CD4-positive, alpha-beta T cell treated with Interleukin-15 for 1 hour (primary cell): Measurements from ENCODE around the gene MAP4K1.
"Not testable (repeated sequence)": the region's sequence is repeated elsewhere in the genome, so short reads cannot be mapped to it uniquely, and the experiment has no call there.

Experiments
- DNase-seq: peaks from one replicate; pipeline ENCODE4 v3.0.0-alpha.2; 2020

Gene MAP4K1

DNA sequence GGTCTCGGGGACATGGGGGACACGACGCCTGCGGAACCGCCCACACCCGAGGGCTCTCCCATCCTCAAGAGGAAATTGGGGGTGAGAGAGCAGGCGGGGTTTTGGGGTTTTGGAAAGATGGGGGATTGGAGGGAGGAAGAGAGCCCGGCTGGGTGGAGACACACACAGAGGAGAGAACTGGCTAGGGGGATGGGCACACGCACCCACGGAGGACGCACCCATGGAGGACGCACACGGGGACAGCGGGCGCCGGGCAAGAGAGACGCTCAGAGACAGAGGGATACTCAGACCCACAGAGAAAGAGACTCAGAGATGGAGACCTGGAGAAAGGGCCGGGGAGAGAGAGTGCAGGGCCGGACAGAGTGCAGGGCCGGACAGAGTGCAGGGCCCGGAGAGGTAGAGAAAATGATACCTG, 52.1 kb downstream of the MAP4K1 start:
- no peak for DNase-seq

DNA sequence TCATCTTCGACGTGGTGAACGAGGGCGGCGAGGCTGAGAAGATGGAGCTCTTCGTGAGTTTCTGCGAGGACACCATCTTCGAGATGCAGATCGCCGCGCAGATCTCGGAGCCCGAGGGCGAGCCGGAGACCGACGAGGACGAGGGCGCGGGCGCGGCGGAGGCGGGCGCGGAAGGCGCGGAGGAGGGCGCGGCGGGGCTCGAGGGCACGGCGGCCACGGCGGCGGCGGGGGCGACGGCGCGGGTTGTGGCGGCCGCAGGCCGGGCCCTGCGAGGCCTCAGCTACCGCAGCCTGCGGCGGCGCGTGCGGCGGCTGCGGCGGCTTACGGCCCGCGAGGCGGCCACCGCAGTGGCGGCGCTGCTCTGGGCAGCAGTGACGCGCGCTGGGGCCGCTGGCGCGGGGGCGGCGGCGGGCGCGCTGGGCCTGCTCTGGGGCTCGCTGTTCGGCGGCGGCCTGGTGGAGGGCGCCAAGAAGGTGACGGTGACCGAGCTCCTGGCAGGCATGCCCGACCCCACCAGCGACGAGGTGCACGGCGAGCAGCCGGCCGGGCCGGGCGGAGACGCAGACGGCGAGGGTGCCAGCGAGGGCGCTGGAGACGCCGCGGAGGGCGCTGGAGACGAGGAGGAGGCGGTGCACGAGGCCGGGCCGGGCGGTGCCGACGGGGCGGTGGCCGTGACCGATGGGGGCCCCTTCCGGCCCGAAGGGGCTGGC, 52.6 kb downstream of the MAP4K1 start:
- DNase-seq: no peak

DNA sequence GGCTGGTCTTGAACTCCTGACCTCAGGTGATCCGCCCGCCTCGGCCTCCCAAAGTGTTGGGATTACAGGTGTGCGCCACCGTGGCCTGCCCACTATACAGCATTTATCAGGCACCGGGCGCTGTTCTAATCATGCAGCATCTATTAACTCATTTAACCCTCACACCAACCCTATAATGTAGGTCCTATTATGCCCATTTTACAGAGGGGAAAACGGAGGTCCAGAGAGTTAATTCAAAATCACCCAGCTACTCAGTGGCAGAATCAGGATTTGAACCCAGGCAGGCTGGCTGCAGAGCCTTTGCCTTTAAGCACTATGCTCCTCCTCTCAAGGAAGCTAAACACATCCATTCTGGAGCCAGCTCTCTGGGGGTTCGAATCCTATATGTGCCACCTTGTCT, 54.3 kb downstream of the MAP4K1 start:
- no peak for DNase-seq

DNA sequence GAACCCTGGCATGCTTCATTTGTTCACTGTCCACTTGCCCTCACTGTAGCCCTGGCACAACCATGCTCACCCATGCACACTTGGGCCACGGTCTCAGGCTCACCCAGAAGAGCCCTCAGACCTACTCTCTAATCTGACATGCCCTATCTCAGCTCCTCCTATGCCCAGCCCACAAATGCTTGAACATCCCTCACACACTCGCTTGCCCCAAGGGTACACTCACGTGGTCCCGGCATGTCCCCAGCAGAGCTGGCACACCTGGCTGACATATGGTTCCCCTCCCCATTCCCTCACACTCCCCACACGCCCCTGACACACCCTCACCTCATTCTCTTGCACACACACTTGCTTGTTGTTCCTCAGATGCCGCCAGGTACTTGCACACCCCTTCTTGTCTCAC, 55.7 kb downstream of the MAP4K1 start:
- no peak for DNase-seq

DNA sequence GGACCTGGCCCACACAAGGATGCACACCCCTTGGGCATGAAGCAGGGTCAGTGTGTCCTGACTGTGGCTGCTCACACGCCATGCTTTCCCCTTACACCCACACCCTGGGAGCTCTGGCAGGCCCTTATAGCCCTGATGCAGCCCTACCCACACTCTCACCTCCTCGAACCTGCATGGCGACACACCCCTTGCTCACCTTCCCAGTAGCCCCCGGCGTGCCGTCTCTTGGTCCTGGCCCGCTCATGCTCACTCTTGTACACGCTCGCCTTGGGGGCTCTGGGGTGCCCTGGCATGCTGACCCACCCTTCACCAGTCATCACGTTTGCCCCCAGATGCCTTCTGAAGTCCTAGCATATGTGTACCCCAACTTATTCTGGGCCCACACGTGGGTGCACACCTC, 56.1 kb downstream of the MAP4K1 start:
- DNase-seq: no peak

DNA sequence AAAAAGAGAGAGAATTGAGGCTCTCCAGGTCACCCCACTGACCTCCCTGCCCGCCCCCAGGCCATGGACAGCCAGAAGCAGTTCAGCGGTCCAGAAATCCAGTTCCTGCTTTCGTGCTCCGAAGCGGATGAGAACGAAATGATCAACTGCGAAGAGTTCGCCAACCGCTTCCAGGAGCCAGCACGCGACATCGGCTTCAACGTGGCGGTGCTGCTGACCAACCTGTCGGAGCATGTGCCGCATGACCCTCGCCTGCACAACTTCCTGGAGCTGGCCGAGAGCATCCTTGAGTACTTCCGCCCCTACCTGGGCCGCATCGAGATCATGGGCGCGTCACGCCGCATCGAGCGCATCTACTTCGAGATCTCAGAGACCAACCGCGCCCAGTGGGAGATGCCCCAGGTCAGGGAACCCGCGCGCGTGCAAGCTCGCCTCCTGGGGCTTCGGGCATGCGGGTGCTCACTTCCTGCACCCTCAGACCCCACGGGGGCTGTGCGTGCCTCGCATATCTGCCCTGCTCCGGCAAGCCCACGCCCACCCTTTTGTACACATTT, 56.6 kb downstream of the MAP4K1 start:
- no peak for DNase-seq

DNA sequence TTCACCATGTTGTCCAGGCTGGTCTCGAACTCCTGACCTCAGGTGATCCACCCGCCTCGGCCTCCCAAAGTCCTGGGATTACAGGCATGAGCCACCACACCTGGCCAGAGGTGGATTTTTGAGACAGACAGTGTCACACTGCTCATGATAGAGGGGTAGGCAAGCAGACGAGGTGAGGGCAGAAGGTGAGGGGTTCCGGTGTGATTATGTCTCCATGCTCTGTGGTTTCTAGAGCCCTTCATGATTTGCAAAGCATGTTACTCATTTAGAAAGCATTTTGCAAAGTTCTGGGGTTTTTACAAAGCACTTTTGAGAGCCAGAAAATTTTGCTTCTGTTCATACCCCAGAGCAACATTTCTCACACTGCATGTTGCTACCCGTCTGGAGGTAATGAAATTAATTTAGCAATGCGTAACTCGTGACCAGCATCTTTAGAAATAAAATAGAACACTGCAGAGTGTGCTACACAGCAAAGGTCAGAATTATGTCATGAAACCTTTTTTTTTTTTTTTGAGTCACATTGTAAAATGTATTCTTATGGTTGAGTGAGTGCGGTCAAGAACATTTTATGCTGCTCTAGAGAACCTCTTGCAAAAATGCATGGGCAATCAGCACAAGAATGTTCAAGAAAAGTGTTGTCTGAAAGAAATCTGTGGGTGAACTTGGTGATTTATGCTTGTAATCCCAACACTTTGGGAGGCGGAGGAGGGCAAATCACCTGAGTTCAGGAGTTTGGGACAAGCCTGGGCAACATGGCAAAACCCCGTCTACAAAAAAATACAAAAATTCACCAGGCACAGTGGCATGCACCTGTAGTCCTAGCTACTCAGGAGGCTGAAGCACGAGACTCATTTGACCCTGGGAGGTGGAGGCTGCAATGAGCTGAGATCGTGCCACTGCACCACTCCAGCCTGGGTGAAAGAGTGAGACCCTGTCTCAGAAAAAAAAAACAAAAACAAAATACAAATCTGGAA, 58.0 kb downstream of the MAP4K1 start:
- DNase-seq: no peak

DNA sequence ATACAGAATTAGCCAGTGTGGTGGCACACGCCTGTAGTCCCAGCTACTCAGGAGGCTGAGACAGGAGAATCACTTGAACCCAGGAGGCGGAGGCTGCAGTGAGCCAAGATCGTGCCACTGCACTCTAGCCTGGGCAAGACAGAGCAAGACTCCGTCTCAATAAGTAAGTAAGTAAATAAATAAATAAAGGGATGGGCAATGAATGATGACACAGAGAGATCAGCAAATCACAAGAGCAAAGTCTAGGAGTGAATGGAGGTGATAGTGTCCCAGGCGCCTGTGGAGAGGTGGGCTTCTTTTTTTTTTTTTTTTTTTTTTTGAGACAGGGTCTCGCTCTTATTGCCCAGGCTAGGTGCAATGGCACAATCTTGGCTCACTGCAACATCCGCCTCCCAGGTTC, 58.8 kb downstream of the MAP4K1 start:
- not testable (repeated sequence) for DNase-seq

DNA sequence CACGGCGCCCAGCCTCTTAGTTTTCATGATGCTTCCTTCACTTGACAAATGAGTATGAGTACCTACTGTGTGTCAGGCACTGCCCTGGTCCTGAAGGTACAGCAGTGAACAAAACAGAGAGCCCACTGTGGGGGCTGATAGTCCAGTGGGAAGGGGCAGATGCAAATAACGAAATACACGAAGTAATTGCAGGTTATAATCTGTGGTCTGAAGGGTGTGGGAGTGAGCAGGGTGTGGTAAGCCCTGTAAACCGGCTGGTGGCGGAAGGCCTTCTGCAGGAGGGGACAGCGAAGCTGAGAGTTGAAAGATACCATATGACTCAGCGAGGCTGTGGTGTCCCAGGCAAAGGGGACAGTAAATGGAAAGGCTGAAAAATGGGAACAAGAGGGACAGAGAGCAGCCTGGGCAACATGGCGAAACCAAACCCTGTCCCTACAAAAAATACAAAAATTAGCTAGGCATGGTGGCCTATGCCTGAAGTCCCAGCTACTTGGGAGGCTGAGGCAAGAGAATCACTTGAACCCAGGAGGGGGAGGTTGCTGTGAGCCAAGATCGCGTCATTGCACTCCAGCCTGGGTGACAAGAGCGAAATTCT, 60.5 kb downstream of the MAP4K1 start:
- peak; percentile 48 for DNase-seq

DNA sequence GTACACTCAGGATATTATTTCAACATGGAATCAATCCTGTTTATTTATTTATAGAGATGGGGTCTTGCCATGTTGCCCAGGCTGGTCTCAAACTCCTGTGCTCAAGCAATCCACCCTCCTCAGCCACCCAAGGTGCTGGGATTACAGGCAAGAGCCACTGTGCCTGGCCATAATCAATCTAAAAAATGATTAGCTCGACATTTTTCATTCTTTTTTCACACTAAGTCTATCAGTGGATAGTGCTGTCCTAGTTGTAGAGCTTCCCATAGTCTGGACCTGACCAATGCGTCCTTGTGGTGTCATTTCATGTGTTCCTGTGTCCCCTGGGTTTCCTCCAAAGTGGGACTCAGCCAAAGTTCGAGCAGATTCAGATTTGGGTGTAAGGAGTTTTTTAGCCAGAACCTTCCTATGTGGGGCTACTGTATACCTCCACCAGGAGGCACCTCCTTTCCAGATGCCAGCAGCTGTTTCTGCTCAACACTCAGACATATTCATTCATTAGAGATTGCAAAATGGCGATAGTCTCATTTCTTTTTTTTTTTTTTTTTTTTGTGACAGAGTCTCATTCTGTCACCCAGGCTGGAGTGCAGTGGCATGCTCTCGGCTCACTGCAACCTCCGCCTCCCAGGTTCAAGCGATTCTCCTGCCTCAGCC, 61.1 kb downstream of the MAP4K1 start:
- no peak for DNase-seq

DNA sequence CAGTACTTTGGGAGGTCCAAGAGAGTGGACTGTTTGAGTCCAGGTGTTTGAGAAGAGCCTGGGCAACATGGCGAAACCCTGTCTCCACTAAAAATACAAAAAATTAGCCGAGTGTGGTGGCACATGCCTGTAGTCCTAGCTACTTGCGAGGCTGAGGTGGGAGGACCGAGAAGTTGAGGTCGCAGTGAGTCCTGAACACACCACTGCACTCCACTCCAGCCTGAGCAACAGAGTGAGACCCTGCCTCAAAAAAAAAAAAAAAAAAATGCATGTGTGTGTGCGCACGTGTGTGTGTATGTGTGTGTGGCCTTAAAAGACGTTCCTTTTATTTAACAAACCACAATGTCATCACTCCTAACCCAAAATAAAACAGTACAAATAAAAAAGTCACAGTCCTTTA, 62.6 kb downstream of the MAP4K1 start:
- no peak for DNase-seq

DNA sequence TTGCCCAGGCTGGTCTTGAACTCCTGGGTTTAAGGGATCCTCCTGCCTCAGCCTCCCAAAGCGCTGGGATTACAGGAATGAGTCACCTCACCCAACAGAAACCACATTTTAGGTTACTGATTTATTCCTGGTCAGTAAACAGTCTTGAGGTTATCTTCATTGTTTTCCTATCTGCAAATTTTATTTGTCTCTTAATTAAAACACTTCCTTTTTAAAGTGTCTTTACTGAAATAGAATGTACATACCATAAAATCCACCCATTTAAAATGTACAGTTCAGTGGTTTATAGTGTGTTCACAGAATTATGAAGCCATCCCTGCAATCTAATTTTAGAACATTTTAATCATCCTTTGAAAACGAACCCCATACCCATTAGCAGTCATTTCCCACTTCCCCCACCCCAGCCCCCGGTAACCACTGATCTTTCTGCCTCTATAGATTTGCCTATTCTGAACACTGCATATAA, 63.0 kb downstream of the MAP4K1 start:
- no peak for DNase-seq

DNA sequence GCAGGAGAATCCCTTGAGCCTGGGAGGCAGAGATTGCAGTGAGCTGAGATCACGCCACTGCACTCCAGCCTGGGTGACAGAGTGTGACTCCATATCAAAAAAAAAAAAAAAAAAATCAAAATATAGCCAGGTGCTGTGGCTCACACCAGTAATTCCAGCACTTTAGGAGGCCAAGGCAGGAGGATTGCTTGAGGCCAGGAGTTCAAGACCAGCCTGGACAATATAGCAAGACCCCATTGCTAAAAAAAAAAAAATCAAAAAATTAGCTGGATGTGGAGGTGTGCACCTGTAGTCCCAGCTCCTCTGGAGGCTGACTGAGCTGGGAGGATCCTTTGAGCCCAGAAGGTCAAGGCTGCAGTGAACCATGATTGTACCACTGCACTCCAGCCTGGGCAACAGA, 64.5 kb downstream of the MAP4K1 start:
- not testable (repeated sequence) for DNase-seq

DNA sequence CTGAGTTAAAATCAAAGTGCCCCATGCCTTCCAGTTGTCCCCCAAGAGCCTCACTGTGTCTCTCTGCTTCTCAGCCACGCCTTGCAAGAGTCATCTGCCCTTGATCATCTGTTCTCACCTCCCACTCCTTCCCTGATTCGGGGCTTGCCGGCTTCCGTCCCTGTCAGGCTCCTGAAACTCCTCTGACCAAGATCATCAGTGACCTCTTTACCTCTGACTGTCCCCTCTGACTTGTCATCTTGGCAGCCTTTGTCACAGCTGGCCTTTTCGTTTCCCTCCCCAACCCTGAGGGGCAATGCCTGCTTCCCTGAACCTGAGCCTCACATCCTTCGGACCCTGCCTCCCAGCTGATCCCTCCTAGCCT, 66.3 kb downstream of the MAP4K1 start:
- no peak for DNase-seq

DNA sequence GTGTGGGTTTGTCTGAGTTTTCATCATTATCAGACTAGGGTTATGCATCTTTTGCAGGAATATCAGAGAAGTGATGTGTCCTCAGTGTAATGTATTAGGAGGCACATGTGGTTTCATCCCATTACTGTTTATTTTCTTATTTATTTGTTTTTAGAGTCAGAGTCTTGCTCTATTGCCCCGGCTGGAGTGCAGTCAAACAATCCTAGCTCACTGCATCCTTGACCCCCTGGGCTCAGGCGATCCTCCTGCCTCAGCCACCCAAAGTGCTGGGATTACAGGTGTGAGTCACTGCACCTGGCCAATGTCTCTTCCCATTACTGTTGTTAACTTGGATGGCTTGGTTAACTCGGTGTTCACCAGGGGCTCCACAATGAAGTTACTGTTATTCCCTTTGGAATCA, 67.4 kb downstream of the MAP4K1 start:
- no peak for DNase-seq

DNA sequence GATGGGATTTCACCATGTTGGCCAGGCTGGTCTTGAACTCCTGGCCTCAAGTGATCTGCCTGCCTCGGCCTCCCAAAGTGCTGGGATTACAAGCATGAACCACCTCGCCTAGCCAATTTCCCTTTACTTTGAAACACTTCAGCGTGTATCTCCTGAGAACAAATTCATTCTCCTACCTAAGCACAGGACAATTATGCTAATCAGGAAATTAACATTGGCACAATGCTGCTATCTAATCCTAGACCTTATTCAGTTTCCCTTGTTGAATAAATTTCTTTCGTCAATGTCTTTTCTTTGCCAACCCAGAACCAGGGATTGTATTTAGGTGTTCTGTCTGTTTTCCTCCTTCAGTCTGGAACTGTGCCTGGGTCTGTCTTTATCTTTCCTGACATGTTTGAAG, 67.8 kb downstream of the MAP4K1 start:
- DNase-seq: no peak

DNA sequence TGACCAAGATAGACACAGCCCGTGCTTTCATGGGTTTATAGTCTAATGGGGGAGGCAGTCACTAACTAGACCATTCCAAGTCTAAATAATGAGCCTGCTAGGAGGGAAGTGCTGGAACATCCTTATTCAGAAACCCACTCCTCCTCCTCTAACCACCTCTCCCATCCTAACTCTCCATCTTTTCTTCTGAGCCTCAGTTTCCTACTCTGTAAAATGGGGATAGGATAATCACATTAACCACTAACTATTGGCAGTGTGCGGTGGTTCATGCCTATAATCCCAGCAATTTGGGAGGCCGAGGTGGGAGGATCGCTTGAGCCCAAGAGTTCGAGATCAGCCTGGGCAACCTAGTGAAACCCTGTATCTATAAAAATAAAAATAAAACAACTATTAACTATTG, 68.7 kb downstream of the MAP4K1 start:
- DNase-seq: no peak

DNA sequence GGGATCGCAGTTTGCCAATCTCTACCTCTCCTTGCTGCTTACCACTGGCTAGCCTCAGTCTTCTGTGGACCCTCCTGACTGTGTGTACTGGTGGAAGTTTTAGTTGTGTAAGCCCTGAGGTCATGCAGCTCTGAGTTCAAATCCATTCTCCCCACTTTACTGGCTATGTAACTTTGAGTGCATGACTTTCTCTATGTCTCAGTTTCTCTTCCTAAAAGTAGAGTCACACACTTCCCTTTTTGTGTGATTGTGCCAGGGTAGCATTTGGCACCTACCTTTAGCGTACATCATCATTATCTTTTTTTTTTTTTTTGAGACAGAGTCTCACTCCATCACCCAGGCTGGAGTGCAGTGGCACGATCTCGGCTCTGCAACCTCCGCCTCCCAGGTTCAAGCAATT, 70.3 kb downstream of the MAP4K1 start:
- no peak for DNase-seq

DNA sequence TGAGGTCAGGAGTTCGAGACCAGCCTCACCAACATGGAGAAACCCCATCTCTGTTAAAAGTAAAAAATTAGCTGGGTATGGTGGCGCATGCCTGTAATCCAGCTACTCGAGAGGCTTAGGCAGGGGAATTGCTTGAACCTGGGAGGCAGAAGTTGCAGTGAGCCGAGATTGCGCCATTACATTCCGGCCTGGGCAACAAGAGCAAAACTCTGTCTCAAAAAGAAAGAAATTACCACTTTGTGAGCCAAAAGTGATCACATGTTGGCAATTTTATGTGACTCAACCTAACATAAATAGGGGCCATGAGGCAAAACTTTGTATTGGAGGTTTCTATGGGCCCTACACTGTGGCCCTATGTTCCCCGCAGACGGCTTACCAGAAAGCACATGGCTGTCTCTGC, 72.2 kb downstream of the MAP4K1 start:
- no peak for DNase-seq

DNA sequence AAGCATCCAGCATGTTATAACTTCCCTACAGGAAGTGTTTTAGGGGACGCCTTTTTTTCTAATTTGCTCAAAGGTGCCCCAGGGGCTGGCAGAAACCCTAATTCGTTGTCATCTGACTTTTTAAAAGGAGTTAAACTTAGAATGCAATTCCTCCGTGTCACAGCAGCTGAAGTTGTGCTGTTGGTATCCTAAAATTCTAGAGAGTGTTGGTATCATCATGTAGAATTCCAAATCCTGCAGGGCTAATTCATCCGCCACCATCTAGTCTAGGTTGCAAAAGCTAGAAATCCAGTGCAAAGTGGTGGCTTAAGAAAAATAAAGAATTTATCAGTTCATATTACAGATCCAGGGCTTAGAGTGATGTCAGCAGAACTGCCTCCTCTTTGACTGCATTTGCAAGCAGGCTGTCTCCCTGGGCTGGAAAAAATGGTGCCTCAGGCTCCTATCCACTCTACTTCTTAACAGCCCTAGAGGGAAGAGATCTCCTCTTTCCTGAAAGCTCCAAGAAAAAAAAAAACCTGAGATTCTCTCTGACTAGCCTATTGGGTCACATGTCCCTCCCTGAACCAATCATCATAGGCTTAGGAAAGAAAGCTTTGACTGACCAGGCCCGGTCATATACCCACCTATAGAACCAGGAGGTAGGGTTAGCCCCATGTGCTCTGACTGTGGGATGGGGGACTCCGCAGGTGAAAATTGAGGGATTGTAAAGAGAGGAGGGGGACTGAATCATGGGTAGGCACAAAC, 73.0 kb downstream of the MAP4K1 start:
- no peak for DNase-seq

DNA sequence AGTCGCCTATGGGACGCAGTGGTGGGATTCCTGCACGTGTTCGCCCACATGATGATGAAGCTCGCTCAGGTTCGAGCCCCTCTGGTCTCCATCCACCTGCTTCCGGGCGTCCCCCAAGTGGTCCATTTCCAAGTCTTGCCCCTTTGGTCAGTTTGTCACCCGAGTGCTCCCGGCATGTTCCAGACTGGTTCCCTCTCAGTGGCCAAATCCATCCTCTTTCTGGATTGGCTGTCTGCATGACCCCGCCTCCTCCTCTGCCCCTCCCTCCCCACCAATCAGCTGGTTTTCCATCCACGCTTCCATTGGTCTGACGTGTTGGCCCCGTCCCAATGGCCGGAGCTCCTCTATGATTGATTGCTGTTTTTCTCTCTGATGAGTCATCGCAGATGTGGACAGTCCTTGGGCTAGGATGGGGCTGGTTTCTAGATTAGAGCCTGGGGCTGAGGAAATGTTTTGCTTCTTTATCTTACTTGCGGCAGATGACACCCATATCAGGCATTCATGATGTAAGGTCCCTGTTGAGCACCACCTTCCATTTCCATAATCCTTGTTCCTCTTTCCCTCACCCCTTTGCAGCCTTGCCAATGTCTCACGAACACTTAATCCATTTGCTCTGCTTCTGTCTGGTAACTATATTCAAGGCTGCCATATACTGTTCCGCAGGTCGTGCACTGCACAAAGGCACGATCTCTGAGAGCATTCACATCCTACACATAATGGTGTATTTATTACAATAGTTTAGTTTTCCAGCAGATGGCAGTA, 73.8 kb downstream of the MAP4K1 start:
- peak; percentile 67 for DNase-seq
